ENCODE measurements around the gene MRPL43. TPM values are rescaled to one million over a fixed set of nuclear protein-coding genes. Genes with fewer than 3 reads are reported as not detected.
"Not testable (repeated sequence)": the region's sequence is repeated elsewhere in the genome, so short reads cannot be mapped to it uniquely, and the experiment has no call there.

Gene MRPL43
- total RNA-seq, 1 donor from 2014 or later = 24.5 TPM

DNA sequence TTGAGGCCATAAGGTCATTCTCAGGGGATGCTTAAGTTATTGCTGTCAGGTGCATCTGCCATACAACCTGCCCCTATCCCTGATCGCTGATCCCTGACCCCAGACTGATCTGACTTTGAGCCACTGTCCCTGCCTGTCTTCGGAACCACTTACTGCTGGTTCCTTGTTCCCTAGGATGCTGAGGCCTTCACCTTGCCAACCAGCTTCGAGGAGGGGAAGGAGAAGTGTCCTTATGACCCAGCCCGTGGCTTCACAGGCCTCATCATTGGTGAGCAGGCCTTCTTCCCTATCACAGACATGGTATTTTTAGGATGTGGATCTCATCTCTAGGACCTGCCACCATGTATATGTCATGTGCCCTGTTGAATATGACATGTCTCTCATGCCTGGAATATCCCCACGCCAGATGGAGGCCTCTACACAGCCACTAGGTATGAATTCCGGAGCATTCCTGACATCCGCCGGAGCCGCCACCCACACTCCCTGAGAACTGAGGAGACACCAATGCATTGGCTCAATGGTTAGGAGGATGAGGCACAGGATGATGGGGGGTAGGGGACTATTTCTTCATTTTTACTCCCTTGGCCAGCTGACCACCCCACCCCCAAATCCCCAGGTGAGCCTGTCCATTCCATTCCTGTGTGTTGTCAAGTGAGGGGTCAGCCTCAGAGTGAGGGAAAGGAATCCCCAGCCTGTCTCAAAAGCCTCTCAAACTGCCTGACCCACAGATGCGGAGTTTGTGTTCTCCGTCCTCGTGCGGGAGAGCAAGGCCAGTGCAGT is 9.0 kb downstream of the MRPL43 start:
- Mint-ChIP-seq H3K27me3 (ENCODE audit: insufficient read depth, low read depth) (peaks cover 11% of the 10 kb centered on the region), H3K36me3 (peaks cover 16% of the 10 kb centered on the region), H3K4me3 (no peak overlapping the region), H3K9me3 (no peaks in the 10 kb centered on the region), H3K4me1 (no peaks in the 10 kb centered on the region), H3K27ac (no peak overlapping the region)
- Histone ChIP-seq H3K4me2 (no peak overlapping the region), H3F3A (ENCODE audit: low read depth) (no peaks in the 10 kb centered on the region), H3K27ac (no peak overlapping the region), H3K36me3 (no peaks in the 10 kb centered on the region), H3K9ac (no peak overlapping the region), H3K27me3 (no peaks in the 10 kb centered on the region), H3K79me2 (ENCODE audit: low read depth) (no peaks in the 10 kb centered on the region), H3K9me3 (ENCODE audit: low read depth) (no peaks in the 10 kb centered on the region), H3K4me3 (no peak overlapping the region), H2AFZ (replicated peaks) (no peak overlapping the region), H3K4me1 (no peaks in the 10 kb centered on the region), H4K20me1 (ENCODE audit: low read depth) (no peaks in the 10 kb centered on the region)
- TF ChIP-seq EZH2phosphoT487 (IDR thresholded peaks at IDR 0.05) (no peak), EZH2 (IDR thresholded peaks at IDR 0.05) (no peak), CTCF (IDR thresholded peaks at IDR 0.05) (no peak)
- no peak for DNase-seq (ENCODE audit: low spot score)

GRCh38 chr10:100977436-100977835 is 9.9 kb downstream of the MRPL43 start:
- TF ChIP-seq CTCF (IDR thresholded peaks at IDR 0.05) = no peak
- TF ChIP-seq EZH2phosphoT487 (IDR thresholded peaks at IDR 0.05) = no peak
- TF ChIP-seq EZH2 (IDR thresholded peaks at IDR 0.05) = no peak
- Histone ChIP-seq H3K9ac (no peak overlapping the region), H4K20me1 (ENCODE audit: low read depth) (no peaks in the 10 kb centered on the region), H2AFZ (replicated peaks) (no peak overlapping the region), H3K4me2 (no peak overlapping the region), H3K9me3 (ENCODE audit: low read depth) (no peaks in the 10 kb centered on the region), H3K36me3 (no peaks in the 10 kb centered on the region), H3K27me3 (no peaks in the 10 kb centered on the region), H3K79me2 (ENCODE audit: low read depth) (no peaks in the 10 kb centered on the region), H3K27ac (no peak overlapping the region), H3F3A (ENCODE audit: low read depth) (no peaks in the 10 kb centered on the region), H3K4me1 (no peaks in the 10 kb centered on the region), H3K4me3 (no peak overlapping the region)
- Mint-ChIP-seq H3K4me1 (peaks cover 4% of the 10 kb centered on the region), H3K9me3 (no peaks in the 10 kb centered on the region), H3K27me3 (ENCODE audit: insufficient read depth, low read depth) (peaks cover 12% of the 10 kb centered on the region), H3K4me3 (no peak overlapping the region), H3K27ac (no peak overlapping the region), H3K36me3 (peaks cover 12% of the 10 kb centered on the region)
- no peak for DNase-seq (ENCODE audit: low spot score)

- no peaks in the 10 kb centered on the region for H3K36me3 ChIP-seq
- peaks cover 8% of the 10 kb centered on the region for H3K36me3 Mint-ChIP-seq
- H3K4me1 Mint-ChIP-seq = peaks cover 8% of the 10 kb centered on the region
- no peaks in the 10 kb centered on the region for H3F3A ChIP-seq (ENCODE audit: low read depth)
- peaks cover 4% of the 10 kb centered on the region for H3K4me1 ChIP-seq
- peaks cover 12% of the 10 kb centered on the region for H3K27me3 Mint-ChIP-seq (ENCODE audit: insufficient read depth, low read depth)
- no peak overlapping the region for H3K4me3 Mint-ChIP-seq
- H3K27ac ChIP-seq = no peak overlapping the region
- H3K4me2 ChIP-seq = no peak overlapping the region
- TF ChIP-seq EZH2 (IDR thresholded peaks at IDR 0.05) (no peak), CTCF (IDR thresholded peaks at IDR 0.05) (no peak), EZH2phosphoT487 (IDR thresholded peaks at IDR 0.05) (no peak)
- H3K9ac ChIP-seq = no peak overlapping the region
- H3K79me2 ChIP-seq (ENCODE audit: low read depth) = no peaks in the 10 kb centered on the region
- no peaks in the 10 kb centered on the region for H3K9me3 ChIP-seq (ENCODE audit: low read depth)
- no peak overlapping the region for H2AFZ ChIP-seq (replicated peaks)
- H3K9me3 Mint-ChIP-seq = no peaks in the 10 kb centered on the region
- no peak overlapping the region for H3K27ac Mint-ChIP-seq
- no peak for DNase-seq (ENCODE audit: low spot score)
- no peaks in the 10 kb centered on the region for H4K20me1 ChIP-seq (ENCODE audit: low read depth)
- no peak overlapping the region for H3K4me3 ChIP-seq
- H3K27me3 ChIP-seq = no peaks in the 10 kb centered on the region
Measured at GRCh38 chr10:100976906-100977305, 10.4 kb downstream of the MRPL43 start.

GRCh38 chr10:100975397-100975796 is 11.9 kb downstream of the MRPL43 start:
- H3K4me3 Mint-ChIP-seq; H4K20me1 ChIP-seq (ENCODE audit: low read depth); H3K27me3 ChIP-seq; H3K27ac Mint-ChIP-seq; H3K27ac ChIP-seq; H3K9me3 Mint-ChIP-seq; H3K9me3 ChIP-seq (ENCODE audit: low read depth); H3K4me3 ChIP-seq; H2AFZ ChIP-seq (replicated peaks); H3K36me3 ChIP-seq; DNase-seq (ENCODE audit: low spot score); H3K36me3 Mint-ChIP-seq; H3K79me2 ChIP-seq (ENCODE audit: low read depth); H3K4me2 ChIP-seq; H3K9ac ChIP-seq: not testable (repeated sequence)
- Histone ChIP-seq H3K4me1 (peaks cover 13% of the 10 kb centered on the region), H3F3A (ENCODE audit: low read depth) (peaks cover 11% of the 10 kb centered on the region)
- Mint-ChIP-seq H3K4me1 (peaks cover 23% of the 10 kb centered on the region), H3K27me3 (ENCODE audit: insufficient read depth, low read depth) (peaks cover 14% of the 10 kb centered on the region)

Measured in neural progenitor cell (in vitro differentiated cells).